Measurements from ENCODE around the gene CBFB.

GRCh38 chr16:67111951-67112444 lies 83.0 kb downstream of the CBFB start:
- TF ChIP-seq, protein P1, sequence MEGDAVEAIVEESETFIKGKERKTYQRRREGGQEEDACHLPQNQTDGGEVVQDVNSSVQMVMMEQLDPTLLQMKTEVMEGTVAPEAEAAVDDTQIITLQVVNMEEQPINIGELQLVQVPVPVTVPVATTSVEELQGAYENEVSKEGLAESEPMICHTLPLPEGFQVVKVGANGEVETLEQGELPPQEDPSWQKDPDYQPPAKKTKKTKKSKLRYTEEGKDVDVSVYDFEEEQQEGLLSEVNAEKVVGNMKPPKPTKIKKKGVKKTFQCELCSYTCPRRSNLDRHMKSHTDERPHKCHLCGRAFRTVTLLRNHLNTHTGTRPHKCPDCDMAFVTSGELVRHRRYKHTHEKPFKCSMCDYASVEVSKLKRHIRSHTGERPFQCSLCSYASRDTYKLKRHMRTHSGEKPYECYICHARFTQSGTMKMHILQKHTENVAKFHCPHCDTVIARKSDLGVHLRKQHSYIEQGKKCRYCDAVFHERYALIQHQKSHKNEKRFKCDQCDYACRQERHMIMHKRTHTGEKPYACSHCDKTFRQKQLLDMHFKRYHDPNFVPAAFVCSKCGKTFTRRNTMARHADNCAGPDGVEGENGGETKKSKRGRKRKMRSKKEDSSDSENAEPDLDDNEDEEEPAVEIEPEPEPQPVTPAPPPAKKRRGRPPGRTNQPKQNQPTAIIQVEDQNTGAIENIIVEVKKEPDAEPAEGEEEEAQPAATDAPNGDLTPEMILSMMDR (conservative IDR thresholded peaks at IDR 0.05), result no peak
- no peak for TF ChIP-seq ZFX (IDR thresholded peaks at IDR 0.05)

Measured in C4-2B (cell line).